DMS53 treated with DMSO at 0.1 percent for 48 hours (cell line): ENCODE data around the gene B4GALT5.
"Not testable (repeated sequence)": the region's sequence is repeated elsewhere in the genome, so short reads cannot be mapped to it uniquely, and the experiment has no call there.

Experiments used
- DNase-seq: peaks from one replicate; lab custom pipeline; 2025; ENCODE audit not compliant: unreplicated experiment; lab: John Stamatoyannopoulos, UW

Gene B4GALT5

DNA sequence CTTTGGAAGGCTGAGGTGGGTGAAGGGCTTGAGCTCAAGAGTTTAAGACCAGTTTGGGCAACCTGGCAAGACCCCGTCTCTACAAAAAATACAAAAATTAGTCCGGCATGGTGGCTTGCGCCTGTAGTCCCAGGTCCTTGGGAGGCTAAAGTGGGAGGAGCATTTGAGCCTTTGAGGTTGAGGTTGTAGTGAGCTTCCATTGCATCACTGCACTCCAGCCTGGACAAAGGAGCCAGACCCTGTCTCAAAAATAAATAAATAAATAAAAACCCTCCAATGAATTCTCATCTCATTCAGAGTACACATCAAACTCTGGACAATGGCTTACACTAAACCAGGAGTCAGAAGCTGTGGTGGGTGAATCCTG lies 31.8 kb downstream of the B4GALT5 start:
- DNase-seq: no peak

DNA sequence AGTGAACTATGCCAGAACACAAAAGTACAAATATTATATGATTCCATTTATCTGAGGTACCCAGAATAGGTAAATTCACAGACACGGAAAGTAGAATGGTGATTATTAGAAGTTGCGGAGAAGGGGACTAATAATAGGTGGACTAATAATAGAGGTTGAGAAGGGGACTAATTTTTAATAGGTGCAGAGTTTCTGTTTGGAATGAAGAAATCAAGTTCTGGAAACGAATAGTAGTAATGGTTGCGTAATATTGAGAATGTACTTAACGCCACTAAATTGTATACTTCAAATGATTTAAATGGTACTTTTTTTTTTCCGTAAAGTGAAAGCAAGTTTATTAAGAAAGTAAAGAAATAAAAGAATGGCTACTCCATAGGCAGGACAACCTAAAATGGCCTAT lies 33.2 kb downstream of the B4GALT5 start:
- DNase-seq: no peak

DNA sequence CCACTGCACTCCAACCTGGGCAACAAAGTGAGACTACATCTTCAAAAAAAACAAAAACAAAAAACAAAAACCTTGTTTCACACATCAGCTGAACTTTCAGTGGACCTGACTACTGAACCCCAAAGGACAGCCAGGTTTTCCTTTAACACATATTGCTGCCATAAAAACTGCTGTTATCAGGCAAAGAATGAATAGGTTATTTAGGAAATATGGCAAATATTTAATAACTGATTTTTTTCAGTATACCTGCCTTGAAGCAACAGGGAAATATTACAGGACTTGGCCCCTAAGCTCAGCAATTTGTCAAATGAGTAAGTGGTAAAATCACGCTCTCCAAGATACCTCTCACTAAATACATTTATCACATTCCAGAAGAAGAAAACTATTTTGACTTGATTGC lies 34.0 kb downstream of the B4GALT5 start:
- DNase-seq: no peak

DNA sequence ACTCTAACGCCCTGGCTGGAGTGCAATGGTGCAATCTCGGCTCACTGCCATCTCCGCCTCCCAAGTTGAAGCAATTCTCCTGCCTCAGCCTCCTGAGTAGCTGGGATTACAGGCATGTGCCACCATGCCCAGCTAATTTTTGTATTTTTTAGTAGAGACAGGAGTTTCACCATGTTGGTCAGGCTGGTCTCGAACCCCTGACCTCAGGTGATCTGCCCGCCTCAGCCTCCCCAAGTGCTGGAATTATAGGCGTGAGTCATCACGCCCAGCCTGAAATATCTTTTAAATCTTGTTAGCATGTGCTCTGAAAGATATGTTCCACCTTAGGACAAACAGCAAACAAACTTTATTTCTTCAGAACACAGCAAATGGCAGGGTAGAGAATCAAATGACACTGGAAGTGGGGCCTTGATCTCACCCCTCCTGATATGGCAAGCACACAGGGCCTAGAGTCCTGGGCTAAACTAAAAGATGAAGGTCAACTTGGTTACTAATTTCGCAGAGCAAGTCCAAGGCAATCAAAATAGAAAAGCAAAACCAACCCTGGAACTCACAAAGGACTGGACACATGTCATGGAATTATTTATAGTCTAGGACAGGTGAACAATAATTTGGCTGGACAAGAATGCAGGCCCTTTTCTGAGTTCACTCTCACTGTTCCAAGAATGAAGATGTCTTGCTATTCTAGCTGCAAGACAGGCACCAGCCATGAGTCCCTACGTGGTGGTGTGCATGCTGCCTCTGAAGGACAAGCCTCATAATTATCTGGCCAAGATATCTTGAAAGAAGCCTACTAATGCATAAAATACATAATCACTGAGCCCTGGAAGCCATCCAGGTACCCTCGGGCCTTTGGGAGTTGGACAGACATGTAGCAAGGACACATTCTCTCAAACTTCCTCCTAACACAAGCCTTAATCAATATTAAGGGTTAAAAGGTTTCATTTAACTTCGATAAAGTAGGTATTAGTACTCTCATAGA lies 35.6 kb downstream of the B4GALT5 start:
- DNase-seq: no peak

DNA sequence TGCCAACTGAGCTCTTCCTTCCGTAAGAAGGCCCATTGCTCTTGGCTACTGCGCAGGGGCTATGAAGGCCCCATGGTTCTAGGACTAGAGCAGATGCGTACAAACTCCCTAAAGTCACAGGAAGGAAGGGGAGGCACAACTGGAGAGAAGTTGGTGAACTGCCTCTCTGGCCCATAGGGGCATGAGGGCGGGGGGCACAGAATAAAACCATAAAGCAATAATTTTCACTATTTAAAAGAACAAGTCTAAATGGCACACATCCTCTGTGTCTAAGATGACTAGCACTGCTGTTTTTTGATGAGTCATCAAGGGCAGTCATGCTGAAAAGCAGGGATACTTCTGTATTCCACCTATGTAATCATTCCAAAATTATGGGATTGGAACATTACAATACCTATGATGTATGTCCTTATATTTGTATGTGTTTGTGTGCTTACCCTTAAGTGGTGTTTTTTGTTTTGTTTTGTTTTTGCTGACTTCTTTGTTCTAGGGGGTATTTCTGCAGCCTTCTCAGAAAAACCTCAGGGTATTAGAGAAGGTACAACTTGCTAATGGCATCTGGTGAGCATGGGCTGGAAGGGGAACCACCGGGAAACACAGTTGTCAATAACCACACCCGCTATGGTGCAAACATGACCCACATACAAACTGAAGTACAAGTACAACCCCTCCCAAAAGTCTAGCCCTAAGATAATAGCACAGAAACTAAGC lies 36.9 kb downstream of the B4GALT5 start:
- DNase-seq: peak; percentile 27

DNA sequence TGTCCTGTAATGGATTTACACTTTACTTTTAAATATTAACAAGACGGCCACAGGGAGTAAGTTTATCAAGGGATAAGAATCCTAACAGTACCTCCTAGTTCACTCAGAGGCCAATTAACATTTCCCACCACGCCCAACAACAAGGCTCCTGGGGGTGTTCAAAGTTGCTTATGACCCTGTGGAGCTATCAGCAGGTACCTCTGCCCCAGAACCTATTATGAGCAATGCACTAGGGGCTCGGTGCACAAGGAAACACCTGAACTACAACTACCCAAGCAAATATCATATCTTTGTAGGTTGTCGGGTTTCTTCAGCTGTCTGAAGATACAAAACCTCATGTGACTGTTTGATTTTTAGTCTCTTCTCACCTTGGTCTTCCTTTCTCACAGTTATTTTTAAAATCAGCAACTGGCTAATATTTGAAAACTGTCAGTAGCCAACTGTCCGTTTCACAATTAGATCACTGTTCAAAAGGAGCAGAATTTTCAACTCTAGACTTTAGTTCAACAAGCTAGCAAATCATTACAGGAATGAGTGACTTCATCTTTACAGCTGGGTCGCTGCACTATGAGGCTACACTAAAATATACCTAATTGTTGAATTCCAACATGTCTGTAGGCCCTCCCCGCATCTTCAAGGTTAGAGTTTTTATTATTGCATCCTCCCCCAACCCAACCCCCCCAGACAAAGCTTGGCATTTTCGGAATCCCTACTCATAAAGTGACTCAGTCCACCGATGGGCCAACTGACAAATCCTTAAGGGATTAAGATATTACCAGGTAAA lies 38.1 kb downstream of the B4GALT5 start:
- no peak for DNase-seq

DNA sequence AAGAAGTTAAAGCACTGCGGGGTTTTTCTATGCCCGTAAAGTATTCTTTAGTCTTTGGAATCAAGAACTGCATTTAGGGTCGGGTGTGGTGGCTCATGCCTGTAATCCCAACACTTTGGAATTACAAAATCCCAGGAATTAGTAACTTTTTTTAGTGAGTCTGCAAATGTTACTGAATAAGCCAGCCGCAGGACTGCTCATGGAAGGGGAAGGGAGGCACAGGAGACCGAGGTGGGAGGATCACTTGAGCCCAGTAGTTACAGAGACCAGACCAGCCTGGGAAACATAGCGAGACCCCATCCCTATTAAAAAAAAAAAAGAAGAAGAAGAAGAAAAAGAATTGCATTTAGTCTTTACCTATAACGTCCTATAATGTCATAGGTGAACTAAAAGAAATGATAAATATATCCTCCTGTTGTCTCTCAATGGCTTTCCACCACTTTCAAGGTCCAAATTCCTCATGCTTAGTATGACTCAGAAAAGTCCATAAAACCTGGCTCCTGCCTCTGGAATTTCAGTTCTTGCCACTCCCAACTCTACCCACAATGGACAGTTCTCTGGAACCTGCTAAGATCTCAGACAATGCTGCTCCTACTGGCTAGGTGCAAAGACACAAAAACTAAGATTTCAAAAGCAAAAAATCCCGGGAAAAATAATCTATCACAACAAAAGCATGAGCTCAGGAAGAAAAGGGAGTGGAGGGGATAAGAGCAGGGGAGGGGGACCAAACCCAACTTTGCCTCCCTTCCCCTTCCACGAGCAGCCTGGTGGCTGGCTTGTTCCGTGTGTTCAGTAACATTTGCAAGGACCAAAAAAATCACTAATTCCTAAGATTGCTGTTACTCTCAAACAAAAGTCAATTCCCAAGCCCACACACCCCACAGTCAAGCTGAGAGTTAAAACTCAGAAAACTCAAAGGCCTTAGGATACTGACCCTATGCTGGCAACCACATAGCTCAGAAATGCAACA lies 39.0 kb downstream of the B4GALT5 start:
- no peak for DNase-seq

DNA sequence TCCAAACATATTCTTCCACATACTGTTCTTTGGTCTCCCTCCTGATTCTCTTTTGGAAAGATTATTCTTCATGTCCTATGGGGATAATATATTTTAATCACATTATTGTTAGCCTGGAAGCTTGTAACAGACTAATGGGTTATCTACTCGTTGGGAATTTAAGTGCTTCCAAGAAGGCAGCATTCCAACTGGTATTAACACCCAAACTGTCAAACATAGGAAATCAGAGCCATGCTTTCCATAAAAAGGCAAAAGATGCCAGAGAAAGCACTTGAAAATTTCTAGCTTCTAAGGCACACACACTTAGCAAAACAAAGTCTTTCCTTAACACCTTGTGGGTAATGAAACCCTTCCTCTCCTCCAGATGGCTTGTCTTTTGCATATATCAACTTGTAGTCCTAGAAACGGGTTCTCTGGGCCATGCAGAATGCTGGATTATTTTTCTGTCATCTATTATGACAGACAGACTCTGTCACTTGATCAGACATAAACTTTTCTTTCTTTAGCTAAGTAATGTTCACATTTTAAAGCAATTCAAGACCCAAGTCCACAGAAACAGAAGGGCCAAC lies 41.5 kb downstream of the B4GALT5 start:
- DNase-seq: no peak

DNA sequence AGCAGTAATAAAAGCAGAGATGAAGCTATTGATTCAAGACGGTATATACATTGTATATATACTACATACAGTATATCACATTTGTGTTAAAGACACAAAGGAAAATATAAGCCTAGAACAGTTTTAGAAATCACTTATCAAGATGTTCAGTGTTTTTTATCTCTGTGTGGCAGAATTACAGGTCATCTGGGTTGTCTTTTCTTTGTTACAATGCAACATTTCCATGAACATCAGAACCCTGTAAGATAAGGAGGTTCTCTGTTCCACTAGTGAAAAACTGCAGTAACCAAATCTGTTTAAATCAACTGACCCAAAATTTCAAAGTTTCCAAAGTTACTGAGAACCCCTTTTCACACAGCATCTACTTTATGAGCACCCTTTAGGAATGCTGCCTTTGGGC lies 42.2 kb downstream of the B4GALT5 start:
- no peak for DNase-seq

DNA sequence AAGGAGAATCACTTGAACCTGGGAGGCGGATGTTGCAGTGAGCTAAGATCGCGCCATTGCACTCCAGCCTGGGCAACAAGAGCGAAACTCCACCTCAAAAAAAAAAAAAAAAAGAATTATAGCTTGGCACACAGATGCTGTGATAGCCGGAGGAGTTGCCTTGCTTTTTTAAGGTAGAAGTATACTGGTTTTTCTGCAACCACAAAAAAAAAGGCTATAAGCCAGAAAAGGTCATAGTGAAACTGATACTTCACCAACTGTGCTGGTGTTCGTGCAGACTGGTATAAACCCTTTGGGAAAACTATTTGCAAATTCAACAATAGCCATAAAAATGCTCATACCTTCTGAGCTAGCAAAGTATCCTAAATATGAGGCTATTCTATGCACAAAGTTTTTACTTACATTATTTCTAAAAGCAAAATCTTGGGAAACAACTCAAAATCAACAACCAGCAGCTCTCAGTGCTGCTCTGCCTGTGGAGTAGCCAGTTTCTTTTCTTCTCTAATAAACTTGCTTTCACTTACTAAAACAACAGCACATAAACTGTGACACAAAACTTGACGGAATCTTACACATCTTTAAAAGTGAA lies 44.0 kb downstream of the B4GALT5 start:
- no peak for DNase-seq

DNA sequence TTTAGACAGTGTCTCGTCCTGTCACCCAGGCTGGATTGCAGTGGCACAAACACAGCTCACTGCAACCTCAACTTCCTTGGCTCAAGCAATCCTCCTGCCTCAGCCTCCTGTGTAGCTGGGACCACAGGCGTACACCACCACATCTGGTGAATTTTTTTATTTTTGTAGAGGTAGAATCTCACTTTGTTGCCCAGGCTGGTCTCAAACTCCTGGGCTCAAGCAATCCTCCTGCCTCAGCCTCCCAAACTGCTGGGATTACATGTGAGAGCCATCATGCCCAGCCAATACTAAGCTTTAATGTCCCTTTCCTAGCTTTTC lies 44.8 kb downstream of the B4GALT5 start:
- DNase-seq: not testable (repeated sequence)

DNA sequence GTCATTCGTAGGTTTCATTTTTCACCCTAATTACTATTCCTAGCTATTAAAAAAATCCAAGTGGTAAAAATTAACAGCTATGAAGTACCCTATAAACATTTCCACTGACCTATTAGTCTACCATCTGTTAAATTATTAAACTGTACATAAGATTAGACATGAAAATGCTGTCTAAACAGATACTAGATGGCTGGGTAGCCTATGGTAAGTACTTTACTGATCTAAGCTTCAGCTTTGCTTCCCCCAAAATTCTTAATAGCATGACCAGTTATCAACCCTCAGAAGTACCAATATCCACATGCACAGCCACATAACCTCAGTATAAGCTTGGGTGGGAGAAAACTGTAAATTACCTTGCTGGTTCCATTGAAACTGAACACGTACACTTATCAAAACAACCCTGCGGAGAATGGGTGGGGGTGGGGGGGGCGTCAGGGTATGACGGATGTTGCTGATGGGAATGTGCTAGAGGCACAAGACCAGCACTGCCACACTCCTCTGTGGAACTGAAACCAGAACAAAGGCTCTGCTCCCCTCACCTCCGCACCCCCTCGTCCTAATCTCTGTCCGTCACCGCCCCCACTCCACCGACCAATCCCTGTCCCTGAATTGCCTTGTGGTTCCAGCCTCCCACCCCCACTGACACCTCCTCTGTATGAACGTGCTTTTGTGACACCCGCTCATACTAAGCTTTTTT lies 45.3 kb downstream of the B4GALT5 start:
- DNase-seq: no peak

DNA sequence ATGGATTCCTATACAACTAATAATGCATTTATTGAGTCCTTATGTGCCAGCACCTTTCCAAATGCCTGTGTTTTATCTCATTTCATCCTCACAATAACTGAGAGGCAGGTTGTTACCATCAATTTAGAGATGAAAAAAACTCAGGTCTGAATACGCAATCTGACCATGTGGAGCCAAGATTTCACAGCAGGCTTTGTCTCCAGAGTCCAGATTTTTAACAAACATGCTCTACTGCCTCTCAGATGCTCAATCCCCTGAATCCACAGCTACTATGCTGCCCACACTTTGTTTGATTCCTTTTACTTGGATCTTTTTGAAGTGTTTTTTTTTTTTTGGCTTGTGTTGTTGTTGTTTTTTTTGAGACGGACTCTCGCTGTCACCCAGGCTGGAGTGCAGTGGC lies 46.8 kb downstream of the B4GALT5 start:
- DNase-seq: no peak

DNA sequence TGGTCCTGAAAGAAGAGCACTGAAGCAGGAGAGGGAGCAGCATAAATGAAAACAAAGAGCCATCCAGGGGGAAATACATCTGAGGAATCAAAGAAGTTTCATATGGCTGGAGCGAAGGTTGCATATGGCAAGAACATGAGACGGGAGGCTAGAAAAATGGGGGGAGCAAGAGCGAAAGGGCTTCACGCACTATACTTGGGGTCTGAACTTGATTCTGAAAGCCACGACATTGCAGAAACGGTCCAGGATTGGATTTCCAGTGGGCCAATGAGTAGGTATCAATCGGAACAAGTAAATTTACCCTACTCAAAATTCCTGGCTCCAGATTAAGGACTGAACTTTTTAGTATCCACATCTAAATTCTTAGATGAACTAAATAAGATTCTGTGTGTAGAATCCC lies 47.9 kb downstream of the B4GALT5 start:
- DNase-seq: no peak

DNA sequence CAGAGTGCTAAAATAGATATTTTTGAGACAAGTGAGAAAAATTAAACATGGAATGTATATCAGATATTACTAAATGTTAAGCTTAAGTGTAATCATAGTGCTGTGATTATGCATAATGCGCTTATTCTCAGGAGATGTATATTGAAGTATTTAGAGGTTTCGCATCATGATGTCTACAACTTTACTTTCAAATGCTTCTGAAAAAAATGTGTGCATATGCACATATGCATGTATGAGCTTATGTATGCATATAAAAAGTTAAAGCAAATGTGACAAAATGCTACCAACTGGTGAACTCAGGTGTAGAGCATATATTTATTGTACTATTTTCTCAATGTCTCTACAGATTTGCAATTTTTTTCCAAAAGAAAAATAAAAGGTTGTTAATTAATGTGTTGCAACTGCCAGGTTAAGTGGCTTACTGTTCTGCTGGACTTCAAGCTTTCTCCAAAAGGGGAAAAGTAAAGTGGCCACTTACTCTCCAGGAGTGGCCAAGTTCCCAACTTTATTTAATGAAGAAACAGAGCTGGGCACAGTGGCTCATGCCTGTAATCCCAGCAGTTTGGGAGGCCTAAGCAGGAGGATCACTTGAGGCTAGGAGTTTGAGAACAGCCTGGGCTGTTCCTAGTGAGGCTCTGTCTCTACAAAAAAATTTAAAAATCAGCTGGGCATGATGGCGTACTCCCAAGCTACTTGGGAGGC lies 48.9 kb downstream of the B4GALT5 start:
- no peak for DNase-seq

DNA sequence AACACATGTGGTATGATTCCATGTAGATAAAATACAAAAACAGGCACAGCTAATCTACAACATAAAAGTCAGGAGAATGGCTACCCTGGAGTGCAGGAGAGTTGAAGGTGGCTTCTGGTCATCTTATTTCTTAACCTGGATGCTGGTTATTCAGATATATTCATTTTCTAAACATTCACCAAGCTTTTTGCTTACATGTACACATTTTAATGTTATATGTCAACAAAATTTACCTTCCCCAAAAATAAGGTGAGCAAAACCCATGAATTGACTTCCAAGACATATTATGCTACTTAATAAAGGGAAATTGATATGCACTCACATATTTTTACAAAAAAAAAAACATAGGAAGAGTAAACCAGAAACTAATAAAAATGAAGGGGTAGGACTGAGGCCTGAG lies 50.6 kb downstream of the B4GALT5 start:
- DNase-seq: no peak

DNA sequence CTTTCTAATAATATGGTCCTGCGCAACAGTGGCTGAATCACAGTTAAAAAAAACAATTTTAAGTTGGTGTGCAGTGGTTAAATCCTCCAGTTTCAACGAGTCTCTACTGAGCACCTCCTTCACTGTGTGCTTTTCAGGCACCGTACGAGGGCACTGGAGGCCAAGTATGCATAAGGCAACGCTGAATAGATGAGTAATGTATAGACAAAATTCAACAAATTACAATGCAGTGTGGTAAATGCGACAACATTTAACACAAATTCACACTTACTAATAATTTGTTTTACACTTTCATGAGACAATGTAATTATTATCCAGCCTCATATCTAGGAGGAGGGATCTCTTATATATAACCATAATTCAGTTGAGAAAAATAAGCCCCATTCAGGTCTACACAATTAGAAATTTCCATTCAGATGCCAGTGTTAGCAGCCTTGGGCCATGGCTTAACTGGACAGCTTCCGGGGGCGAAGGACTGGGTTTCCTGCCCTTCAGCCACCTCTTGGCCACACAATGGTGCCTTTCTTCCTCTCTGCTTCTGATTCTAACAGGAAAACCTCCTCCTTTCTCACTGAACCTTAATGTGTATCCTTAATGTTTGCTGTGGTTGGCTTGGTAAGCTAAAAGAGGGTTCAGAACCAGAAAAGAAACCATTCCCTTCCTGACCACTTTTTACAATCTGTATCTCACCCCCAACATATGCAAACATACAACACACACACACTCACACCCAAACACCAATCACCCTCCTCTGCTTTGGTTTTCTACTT lies 51.9 kb downstream of the B4GALT5 start:
- DNase-seq: no peak

DNA sequence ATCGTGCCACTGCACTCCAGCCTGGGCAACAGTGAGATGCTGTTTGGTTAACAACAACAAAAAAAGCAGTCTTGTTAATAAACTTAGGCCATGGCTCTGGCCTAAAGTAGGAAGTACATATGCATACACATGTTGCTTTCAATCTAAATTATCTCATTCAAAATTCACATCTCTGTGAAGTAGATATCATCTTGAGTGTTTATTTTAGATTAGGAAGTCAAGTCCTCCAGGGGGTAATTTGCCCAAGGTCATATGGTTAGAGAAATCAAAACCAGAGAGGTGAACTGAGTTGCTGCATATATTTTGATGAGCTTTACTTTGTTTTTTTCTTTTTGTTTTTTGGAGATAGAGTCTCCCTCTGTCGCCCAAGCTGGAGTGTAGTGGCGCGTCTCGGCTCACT lies 52.8 kb downstream of the B4GALT5 start:
- DNase-seq: no peak
